HG03439 (cell line): ENCODE measurements around the gene DNAH2.
"Not testable (repeated sequence)": the region's sequence is repeated elsewhere in the genome, so short reads cannot be mapped to it uniquely, and the experiment has no call there.

Experiments
- ATAC-seq: cut with Tn5 transposase; IDR thresholded peaks from one replicate; pipeline ENCODE4 v1.9.1; 2021; ENCODE audit warnings: mild to moderate bottlenecking, moderate library complexity; ENCODE audit not compliant: unreplicated experiment

DNAH2 gene

GRCh38 chr17:7775051-7775450, 57.5 kb downstream of the DNAH2 start:
- no peak for ATAC-seq

- no peak for ATAC-seq
Measured at GRCh38 chr17:7777017-7777416, 59.5 kb downstream of the DNAH2 start.

DNA sequence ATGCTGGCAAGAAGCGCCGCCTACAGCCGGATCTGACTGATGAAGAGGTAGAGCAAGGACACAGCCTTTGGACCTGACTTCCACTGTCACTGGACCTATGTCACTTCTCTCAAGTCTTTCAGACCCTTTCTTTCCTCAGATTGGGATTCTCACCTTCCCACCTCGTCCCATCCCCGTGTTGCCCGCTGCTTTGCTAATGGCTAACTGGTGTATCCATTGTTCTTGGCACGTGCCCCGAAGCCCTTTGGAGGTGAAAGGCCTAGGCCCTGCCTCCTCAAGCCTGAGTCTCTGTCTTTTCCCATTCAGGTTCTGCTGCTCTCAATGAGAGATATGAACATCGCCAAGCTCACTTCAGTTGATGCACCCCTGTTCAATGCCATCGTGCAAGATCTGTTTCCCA, 63.2 kb downstream of the DNAH2 start:
- no peak for ATAC-seq

DNA sequence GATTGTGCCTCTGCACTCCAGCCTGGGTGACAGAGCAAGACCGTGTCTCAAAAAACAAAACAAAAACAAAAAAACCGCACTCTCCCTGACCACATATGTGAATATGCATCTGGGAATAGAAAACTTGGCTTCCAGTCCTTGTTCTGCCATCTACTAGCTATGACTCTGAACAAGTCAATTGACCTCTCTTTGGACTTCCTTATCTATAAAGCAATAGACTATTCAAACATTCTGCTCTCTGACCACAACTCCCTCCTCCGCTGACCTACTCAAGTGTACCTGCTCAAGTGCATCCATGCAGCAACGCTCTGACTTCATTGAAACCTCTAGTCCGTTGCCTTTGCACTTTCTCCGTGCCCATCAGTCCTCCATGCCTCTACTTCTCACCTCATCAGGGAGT, 63.9 kb downstream of the DNAH2 start:
- no peak for ATAC-seq

DNA sequence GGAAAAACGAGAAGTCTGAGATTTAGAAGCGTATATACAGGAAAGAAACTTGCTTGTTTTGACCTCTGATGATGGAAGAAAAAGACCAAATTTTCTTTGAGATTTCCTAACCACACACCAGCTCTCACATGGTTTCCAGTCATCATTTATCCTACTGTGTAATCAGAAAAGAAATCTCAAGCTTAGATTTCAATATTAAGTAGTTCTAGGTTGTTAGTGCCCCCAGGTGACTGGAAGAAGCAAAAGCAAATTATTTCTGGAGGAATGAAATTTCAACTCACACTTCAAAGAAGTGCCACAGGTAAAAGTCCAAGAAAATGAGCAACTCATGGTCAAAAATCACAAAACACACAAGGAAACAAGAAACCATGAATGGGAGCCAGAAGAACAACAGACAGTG, 64.7 kb downstream of the DNAH2 start:
- ATAC-seq, result no peak

DNA sequence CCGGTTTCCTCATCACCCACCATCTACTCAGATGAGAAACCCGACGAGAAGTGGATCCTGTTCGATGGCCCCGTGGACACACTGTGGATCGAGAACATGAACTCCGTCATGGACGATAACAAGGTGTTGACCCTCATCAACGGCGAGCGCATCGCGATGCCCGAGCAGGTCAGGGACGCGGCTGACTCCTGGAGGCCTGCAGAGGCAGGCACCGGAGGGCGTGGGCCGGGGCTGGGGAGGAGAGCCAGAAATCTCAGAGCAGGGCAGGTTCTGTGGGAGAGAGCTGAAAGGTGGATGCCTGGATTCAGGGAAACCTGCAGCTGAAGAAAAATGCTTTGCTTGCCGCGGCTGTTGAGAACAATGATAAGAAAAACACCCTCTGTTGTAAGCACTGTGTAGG, 69.3 kb downstream of the DNAH2 start:
- no peak for ATAC-seq

DNA sequence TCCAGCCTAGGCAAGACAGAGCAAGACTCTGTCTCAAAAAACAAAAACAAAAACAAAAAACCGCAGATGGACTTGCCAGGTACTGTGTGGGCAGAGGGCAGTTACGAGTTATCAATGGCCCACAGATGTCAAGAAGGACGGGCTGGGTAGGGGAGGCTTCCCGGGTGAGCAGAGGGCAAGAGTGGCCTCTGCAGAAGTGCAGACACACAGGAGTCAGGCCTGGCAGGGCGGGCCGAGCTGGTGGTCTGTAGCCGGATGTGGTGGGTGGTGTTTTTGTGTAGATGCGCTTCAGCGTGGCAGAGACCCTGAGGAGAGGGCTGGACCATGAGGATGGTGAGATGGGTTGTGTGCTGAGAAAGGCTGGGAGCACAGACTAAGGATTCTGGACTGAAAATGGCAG, 71.6 kb downstream of the DNAH2 start:
- no peak for ATAC-seq

DNA sequence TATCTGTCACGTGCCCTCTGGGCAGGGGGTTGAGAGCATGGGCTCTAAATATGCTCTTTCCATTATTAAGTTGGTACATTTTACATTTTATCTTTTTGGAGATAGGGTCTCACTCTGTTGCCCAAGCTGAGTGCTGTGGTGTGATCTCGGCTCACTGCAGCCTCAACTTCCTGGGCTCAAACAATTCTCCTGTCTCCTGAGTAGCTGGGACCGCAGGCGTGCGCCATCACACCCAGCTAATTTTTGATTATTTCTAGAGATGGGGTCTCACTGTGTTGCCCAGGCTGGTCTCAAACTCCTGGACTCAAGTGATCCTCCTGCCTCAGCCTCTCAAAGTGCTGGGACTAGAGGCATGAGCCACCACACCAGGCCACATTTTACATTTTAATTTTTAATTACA, 72.6 kb downstream of the DNAH2 start:
- no peak for ATAC-seq

DNA sequence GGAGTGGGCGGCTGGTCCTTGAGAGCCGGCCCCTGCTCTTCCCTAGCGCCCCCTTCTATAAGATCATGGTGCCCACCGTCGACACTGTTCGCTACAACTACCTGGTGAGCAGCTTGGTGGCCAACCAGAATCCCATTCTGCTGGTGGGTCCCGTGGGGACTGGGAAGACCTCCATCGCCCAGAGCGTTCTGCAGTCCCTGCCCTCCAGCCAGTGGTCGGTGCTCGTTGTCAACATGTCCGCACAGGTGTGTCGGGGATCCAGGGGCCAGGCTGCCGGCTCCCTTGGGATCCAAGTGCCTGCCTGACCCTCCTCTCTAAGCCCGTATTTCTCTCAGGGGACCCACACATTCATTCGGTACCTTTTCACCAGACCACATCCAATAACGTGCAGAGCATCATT, 75.1 kb downstream of the DNAH2 start:
- no peak for ATAC-seq

GRCh38 chr17:7794075-7794663, 76.6 kb downstream of the DNAH2 start:
- ATAC-seq, result no peak

DNA sequence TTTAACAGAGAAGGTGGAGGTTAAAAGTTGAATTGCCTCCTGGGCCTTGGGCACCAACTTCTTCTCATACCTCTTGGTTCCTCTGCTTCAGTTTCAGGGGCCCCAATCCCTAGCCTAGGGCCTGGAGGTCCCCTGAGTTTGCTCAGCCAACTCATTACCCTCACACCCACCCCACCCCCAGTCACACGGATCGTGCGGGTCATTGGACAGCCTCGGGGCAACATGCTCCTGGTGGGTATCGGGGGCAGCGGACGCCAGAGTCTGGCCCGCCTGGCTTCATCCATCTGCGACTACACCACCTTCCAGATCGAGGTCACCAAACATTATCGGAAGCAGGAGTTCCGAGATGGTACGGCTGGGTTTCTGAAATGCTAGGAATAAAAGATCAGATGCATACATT, 80.4 kb downstream of the DNAH2 start:
- no peak for ATAC-seq

DNA sequence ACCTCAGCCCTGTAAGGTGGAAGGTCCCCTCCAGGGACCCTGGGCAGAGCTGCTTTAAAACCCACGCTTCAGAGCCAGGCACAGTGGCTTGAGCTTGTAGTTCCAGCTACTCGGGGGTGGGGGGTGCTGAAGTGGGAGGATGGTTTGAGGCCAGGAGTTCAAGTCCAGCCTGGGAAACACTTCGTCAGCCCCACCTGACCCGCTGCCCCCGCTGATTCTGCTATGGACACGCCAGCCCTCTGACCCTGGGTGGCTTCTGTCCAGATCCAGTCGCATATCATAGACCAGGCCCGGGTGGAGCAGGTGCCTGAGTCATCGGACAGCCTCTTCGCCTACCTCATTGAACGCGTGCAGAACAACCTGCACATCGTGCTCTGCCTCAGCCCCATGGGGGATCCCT, 81.3 kb downstream of the DNAH2 start:
- no peak for ATAC-seq

DNA sequence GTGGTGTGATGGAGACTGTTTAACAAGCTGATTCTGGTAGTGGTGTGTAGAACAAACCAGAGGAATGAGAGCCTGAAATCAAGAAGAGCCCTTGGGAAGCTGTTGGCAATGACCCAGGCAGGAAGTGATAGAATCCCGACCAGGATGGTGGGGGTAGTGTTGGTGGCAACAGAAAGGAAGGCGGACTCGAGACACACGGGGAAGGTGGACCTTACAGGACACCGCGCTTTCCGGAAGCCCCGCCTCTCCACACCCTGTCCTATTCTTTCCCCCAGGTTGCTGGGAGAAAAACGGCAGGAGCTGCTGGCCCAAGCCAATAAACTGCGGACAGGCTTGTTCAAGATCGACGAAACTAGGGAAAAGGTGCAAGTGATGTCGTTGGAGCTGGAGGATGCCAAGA, 86.4 kb downstream of the DNAH2 start:
- no peak for ATAC-seq

- ATAC-seq, result no peak
Measured at GRCh38 chr17:7806587-7806986, 89.0 kb downstream of the DNAH2 start.

GRCh38 chr17:7807206-7807605, 89.7 kb downstream of the DNAH2 start:
- ATAC-seq, result no peak

- no peak for ATAC-seq
Measured at GRCh38 chr17:7809086-7809790, 91.7 kb downstream of the DNAH2 start.

- ATAC-seq, result not testable (repeated sequence)
Measured at GRCh38 chr17:7809791-7810343, 92.3 kb downstream of the DNAH2 start.

- no peak for ATAC-seq
Measured at GRCh38 chr17:7811251-7811650, 93.7 kb downstream of the DNAH2 start.

DNA sequence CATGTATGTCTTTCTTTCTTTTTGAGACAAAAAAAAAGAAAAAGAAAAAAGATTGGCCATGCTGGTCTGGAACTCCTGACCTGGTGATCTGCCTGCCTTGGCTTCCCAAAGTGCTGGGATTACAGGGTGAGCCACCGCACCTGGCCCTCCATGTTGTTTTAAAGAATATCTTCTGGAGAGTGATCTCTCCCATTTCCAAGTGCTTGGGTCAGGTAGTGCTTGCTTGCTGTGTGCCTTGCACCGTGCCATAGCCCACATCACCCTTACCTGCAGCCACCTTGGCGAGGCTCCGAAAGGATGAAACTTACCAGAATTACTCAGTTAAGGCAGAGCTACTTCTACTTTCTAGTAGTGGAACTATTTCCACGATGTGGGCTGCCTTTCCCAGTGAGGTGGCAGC, 97.4 kb downstream of the DNAH2 start:
- no peak for ATAC-seq

DNA sequence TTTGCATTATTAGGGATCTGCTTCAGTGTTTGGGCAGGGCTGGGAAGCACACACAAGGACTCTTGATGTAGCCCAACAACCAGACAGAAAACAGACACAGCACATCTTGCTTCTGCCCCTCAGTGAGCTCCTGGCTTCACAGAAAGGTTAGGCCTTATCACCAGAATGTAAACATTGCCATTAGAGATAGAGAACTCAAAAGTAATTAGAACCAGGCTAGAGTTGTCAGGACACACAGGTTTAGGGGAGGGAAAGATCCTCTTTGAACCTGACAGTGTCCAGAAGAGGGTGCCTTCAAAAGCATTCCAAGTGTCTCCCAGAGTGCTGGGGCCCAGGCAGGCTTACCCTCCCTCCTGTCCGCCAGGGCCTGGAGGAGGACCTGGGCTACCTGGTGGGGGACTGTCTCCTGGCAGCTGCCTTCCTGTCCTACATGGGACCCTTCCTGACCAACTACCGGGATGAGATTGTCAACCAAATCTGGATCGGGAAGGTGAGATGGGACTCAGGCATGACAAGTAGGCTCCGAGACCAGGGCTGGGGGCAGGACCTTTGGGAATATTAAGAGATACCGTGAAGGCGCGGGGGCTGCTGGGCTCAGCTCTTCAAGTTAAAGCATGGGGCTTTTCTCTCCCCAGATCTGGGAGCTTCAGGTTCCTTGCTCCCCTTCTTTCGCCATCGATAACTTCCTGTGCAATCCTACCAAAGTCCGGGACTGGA, 99.5 kb downstream of the DNAH2 start:
- ATAC-seq, result no peak

DNA sequence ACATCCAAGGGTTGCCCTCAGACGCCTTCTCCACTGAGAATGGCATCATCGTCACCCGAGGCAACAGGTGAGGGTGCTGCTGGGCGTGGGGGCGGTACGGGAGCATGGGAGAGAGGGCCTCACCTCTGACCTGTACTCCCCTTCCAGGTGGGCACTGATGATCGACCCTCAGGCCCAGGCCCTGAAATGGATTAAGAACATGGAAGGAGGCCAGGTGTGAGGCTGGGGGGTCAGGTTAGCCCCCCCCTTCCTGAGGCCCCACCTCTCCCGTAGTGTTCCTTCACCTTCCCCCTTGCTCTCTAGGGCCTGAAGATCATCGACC, 100.1 kb downstream of the DNAH2 start:
- no peak for ATAC-seq

GRCh38 chr17:7818026-7818425, 100.5 kb downstream of the DNAH2 start:
- ATAC-seq, result no peak
